SK-N-SH (cell line): ENCODE results near the gene HIPK3. TPM values are rescaled to one million over a fixed set of nuclear protein-coding genes. Genes with fewer than 3 reads are reported as not detected.

Experiments used
- CTCF ChIA-PET: fragments of 300-600, 350-600 bp; formaldehyde crosslinking; extraction: SDS; loops from one replicate; lab custom pipeline; 2021; lab: Yijun Ruan, JAX
- POLR2A ChIA-PET: fragments of 350-600 bp; sonication (Branson Sonifier 250); formaldehyde crosslinking; extraction: SDS; loops from one replicate; lab custom pipeline; 2020; ENCODE audit warnings: antibody characterized with exemption, inconsistent platforms; lab: Yijun Ruan, JAX
- DNase-seq: peaks from one replicate; pipeline ENCODE4 v3.0.0; 2012
- H2AFZ ChIP-seq: fragments of 200-600 bp; sonication (generic); 2 replicates; pipeline ENCODE4 v1.8.1; 2016; ENCODE audit warnings: antibody characterized with exemption, mild to moderate bottlenecking, low read depth
- H3F3A ChIP-seq: fragments of 200-600 bp; sonication (generic); replicated peaks from 2 replicates; pipeline ENCODE3; 2016; ENCODE audit warnings: antibody characterized with exemption, mild to moderate bottlenecking; ENCODE audit not compliant: insufficient read depth
- H3K27ac ChIP-seq, 2 experiments: fragments of 200-500 bp in 1 of 2; fragments of 200-600 bp in 1 of 2; sonication (Bioruptor generic) in 1 of 2; sonication (generic), shearing (Covaris generic) in 1 of 2; 2 replicates each; pipeline versions ENCODE4 v1.5.1 to v1.6.1; 2014 to 2016; ENCODE audit warnings: low read depth in 2 of 2, inconsistent platforms in 1 of 2, low read length in 1 of 2, mild to moderate bottlenecking in 1 of 2, mixed read lengths in 1 of 2
- H3K27me3 ChIP-seq: fragments of 200-600 bp; sonication (generic), shearing (Covaris generic); 2 replicates; pipeline ENCODE4 v1.6.1; 2016; ENCODE audit warnings: mixed run types; ENCODE audit not compliant: insufficient read depth
- H3K36me3 ChIP-seq, 2 experiments: fragments of 200-500 bp in 1 of 2; fragments of 200-600 bp in 1 of 2; sonication (Bioruptor generic) in 1 of 2; sonication (generic) in 1 of 2; replicated peaks in 1 of 2; 2 replicates each; pipeline versions ENCODE3 to v1.5.1; 2014 to 2016; ENCODE audit warnings: low read length in 1 of 2, mild to moderate bottlenecking in 1 of 2; ENCODE audit not compliant: insufficient read depth in 2 of 2, control insufficient read depth in 1 of 2
- H3K4me1 ChIP-seq, 2 experiments: fragments of 200-500 bp in 1 of 2; fragments of 200-600 bp in 1 of 2; sonication (Bioruptor generic) in 1 of 2; sonication (generic), shearing (Covaris generic) in 1 of 2; 2 replicates each; pipeline versions ENCODE4 v1.5.1 to v1.6.1; 2014 to 2016; ENCODE audit warnings: low read depth in 1 of 2, low read length in 1 of 2, mixed run types in 1 of 2; ENCODE audit not compliant: insufficient read depth in 2 of 2, control insufficient read depth in 1 of 2
- H3K4me2 ChIP-seq: fragments of 200-600 bp; sonication (generic), shearing (Covaris generic); 2 replicates; pipeline ENCODE4 v1.6.1; 2017; ENCODE audit warnings: mixed run types
- H3K4me3 ChIP-seq, 2 experiments: fragments of 200-500 bp in 1 of 2; fragments of 200-600 bp in 1 of 2; sonication (Bioruptor generic) in 1 of 2; sonication (generic), shearing (Covaris generic) in 1 of 2; 2 replicates each; pipeline versions ENCODE4 v1.5.1 to v1.8.1; 2014 to 2016; ENCODE audit warnings: low read depth in 2 of 2, inconsistent platforms in 1 of 2, low read length in 1 of 2, mild to moderate bottlenecking in 1 of 2, mixed read lengths in 1 of 2, moderate library complexity in 1 of 2
- H3K79me2 ChIP-seq: fragments of 200-600 bp; sonication (generic); 2 replicates; pipeline ENCODE4 v1.8.1; 2017; ENCODE audit warnings: mild to moderate bottlenecking; ENCODE audit not compliant: insufficient read depth
- H3K9ac ChIP-seq: fragments of 200-600 bp; sonication (generic); 2 replicates; pipeline ENCODE4 v1.6.1; 2017; ENCODE audit warnings: mixed run types
- H3K9me2 ChIP-seq: fragments of 200-600 bp; sonication (generic); 2 replicates; pipeline ENCODE4 v1.6.1; 2017; ENCODE audit warnings: mixed run types
- H3K9me3 ChIP-seq: fragments of 200-600 bp; sonication (generic); 2 replicates; pipeline ENCODE4 v1.6.1; 2017; ENCODE audit warnings: mixed run types, mild to moderate bottlenecking, moderate library complexity
- H4K20me1 ChIP-seq: fragments of 200-600 bp; sonication (generic); 2 replicates; pipeline ENCODE4 v1.6.1; 2017; ENCODE audit warnings: mild to moderate bottlenecking, mixed run types; ENCODE audit not compliant: insufficient read depth
- CTCF ChIP-seq: fragments of 200-600 bp; sonication (generic); IDR thresholded peaks from 2 replicates; pipeline ENCODE4 v1.6.1; 2017; ENCODE audit warnings: antibody characterized with exemption, mild to moderate bottlenecking, moderate library complexity
- EP300 ChIP-seq, 2 experiments: IDR thresholded peaks; 2 replicates each; pipeline versions ENCODE4 v1.4.0 to v1.6.1; 2012; ENCODE audit warnings: borderline replicate concordance in 1 of 2, low read depth in 1 of 2, low read length in 1 of 2
- FOXJ3 ChIP-seq: sonication (generic); formaldehyde crosslinking; IDR thresholded peaks from 2 replicates; pipeline ENCODE4 v1.5.1; 2020; ENCODE audit warnings: mild to moderate bottlenecking, missing genetic modification reagents
- GABPA ChIP-seq: IDR thresholded peaks from 2 replicates; pipeline ENCODE4 v1.4.0; 2012; ENCODE audit warnings: low read depth, mild to moderate bottlenecking
- MEF2A ChIP-seq: IDR thresholded peaks from 2 replicates; pipeline ENCODE4 v1.4.0; 2012; ENCODE audit warnings: low read depth, borderline replicate concordance
- NRF1 ChIP-seq: IDR thresholded peaks from 2 replicates; pipeline ENCODE4 v1.6.1; 2012; ENCODE audit warnings: low read depth, mild to moderate bottlenecking, low read length
- POLR2AphosphoS5 ChIP-seq: IDR thresholded peaks from 2 replicates; pipeline ENCODE4 v1.6.1; 2012; ENCODE audit warnings: low read depth, low read length
- RAD21 ChIP-seq: IDR thresholded peaks from 2 replicates; pipeline ENCODE4 v1.6.1; 2012; ENCODE audit warnings: mild to moderate bottlenecking, low read length
- RXRA ChIP-seq: IDR thresholded peaks from 2 replicates; pipeline ENCODE4 v1.4.0; 2012; ENCODE audit warnings: low read depth, mild to moderate bottlenecking, borderline replicate concordance
- SIN3A ChIP-seq: IDR thresholded peaks from 2 replicates; pipeline ENCODE4 v1.6.1; 2012; ENCODE audit warnings: low read depth, mild to moderate bottlenecking, low read length, moderate library complexity, borderline replicate concordance
- SMC3 ChIP-seq: IDR thresholded peaks from 2 replicates; pipeline ENCODE4 v1.6.1; 2012; ENCODE audit warnings: low read depth, low read length, improper control_type of control experiment
- TEAD4 ChIP-seq: IDR thresholded peaks from 2 replicates; pipeline ENCODE4 v1.4.0; 2012; ENCODE audit warnings: mild to moderate bottlenecking, borderline replicate concordance; ENCODE audit not compliant: insufficient read depth
- USF2 ChIP-seq: fragments of 150-350 bp; IDR thresholded peaks from 2 replicates; pipeline ENCODE4 v1.6.1; 2017; ENCODE audit warnings: antibody characterized with exemption, low read length, low read depth, borderline replicate concordance
- WGBS: methylation state at CpG from one replicate; pipeline ENCODE4 v1.1.6; 2017; ENCODE audit warnings: low lambda C conversion rate; 5-methylcytosine and 5-hydroxymethylcytosine counted together
- polyA plus RNA-seq, 3 experiments: library from polyadenylated mRNA; depleted of rRNA; stranded (reverse); fragments of >200 nt; gene quantifications; 2 replicates each; pipeline ENCODE4 v1.2.3, GENCODE V29; 2012
- TF ChIP-seq, protein P1 (sequence below): IDR thresholded peaks from 2 replicates; pipeline ENCODE4 v1.6.1; 2012; ENCODE audit warnings: mild to moderate bottlenecking, low read depth, low read length, moderate library complexity

The HIPK3 gene
- polyA plus RNA-seq, 1 of the 3 experiments (the other 2 are of a cell fraction): 5.2 TPM

GRCh38 chr11:33211580-33211979 is 45.6 kb upstream of the HIPK3 start:
- no peak overlapping the region for H3K27ac ChIP-seq
- peaks cover 2 to 3% of the 10 kb centered on the region in 2 experiments; a peak in 1 of 4 replicates for H3K4me1 ChIP-seq
- no peaks in the 10 kb centered on the region for H3F3A ChIP-seq
- WGBS: 64% methylated on average over 5 of the region's 5 CpGs
- H4K20me1 ChIP-seq: no peaks in the 10 kb centered on the region
- H3K9ac ChIP-seq: no peak overlapping the region
- TF ChIP-seq SMC3 (no peak), EP300 (IDR thresholded peaks at IDR 0.05; ENCODE audit: borderline replicate concordance in 1 of 2, low read depth in 1 of 2, low read length in 1 of 2) (no peak), TEAD4 (no peak), SIN3A (no peak), RAD21 (no peak), MEF2A (no peak), RXRA (no peak), FOXJ3 (CRISPR knock-in tag) (no peak), USF2 (no peak), CTCF (no peak), NRF1 (no peak), GABPA (no peak), POLR2AphosphoS5 (no peak)
- TF ChIP-seq, protein P1, sequence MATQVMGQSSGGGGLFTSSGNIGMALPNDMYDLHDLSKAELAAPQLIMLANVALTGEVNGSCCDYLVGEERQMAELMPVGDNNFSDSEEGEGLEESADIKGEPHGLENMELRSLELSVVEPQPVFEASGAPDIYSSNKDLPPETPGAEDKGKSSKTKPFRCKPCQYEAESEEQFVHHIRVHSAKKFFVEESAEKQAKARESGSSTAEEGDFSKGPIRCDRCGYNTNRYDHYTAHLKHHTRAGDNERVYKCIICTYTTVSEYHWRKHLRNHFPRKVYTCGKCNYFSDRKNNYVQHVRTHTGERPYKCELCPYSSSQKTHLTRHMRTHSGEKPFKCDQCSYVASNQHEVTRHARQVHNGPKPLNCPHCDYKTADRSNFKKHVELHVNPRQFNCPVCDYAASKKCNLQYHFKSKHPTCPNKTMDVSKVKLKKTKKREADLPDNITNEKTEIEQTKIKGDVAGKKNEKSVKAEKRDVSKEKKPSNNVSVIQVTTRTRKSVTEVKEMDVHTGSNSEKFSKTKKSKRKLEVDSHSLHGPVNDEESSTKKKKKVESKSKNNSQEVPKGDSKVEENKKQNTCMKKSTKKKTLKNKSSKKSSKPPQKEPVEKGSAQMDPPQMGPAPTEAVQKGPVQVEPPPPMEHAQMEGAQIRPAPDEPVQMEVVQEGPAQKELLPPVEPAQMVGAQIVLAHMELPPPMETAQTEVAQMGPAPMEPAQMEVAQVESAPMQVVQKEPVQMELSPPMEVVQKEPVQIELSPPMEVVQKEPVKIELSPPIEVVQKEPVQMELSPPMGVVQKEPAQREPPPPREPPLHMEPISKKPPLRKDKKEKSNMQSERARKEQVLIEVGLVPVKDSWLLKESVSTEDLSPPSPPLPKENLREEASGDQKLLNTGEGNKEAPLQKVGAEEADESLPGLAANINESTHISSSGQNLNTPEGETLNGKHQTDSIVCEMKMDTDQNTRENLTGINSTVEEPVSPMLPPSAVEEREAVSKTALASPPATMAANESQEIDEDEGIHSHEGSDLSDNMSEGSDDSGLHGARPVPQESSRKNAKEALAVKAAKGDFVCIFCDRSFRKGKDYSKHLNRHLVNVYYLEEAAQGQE: no peak
- H3K27me3 ChIP-seq: no peaks in the 10 kb centered on the region
- no peak for DNase-seq
- no peak overlapping the region for H3K4me3 ChIP-seq
- no peaks in the 10 kb centered on the region for H3K9me3 ChIP-seq
- H3K9me2 ChIP-seq: no peaks in the 10 kb centered on the region
- ChIA-PET CTCF (no interaction called here), POLR2A (no interaction called here)
- H2AFZ ChIP-seq: no peak overlapping the region
- H3K79me2 ChIP-seq: no peaks in the 10 kb centered on the region
- H3K36me3 ChIP-seq: no peaks in the 10 kb centered on the region
- H3K4me2 ChIP-seq: no peak overlapping the region
